Central memory CD4-positive, alpha-beta T cell (primary cell): ENCODE data around the gene RXRB.

ENCODE experiments used
- DNase-seq: peaks from one replicate; pipeline ENCODE4 v3.0.0; 2022

RXRB gene

GRCh38 chr6:33211666-33212422 is 11.4 kb upstream of the RXRB start:
- DNase-seq, result no peak

- DNase-seq, result no peak
These were observed 10.7 kb upstream of the RXRB start for GRCh38 chr6:33211136-33211535.

DNA sequence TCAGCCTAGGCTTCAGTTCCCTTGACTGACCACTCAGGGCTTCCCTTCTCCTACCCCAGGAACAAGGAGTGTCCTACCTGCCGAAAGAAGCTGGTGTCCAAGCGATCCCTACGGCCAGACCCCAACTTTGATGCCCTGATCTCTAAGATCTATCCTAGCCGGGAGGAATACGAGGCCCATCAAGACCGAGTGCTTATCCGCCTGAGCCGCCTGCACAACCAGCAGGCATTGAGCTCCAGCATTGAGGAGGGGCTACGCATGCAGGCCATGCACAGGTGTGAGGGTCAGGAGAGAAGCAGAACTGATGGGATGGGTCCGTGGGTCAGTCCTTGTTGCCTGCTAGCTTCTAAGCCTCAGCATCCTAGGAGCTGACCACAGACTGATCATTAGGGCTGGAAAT is 9.4 kb upstream of the RXRB start:
- no peak for DNase-seq

GRCh38 chr6:33208091-33208967 is 7.9 kb upstream of the RXRB start, which contains the start of gene RING1:
Gene RING1, plus strand, starts transcription at chr6:33208500. Its CDS starts 323 bp downstream, at chr6:33208823.
- DNase-seq, result peak; percentile 84

- no peak for DNase-seq
These were observed 7.2 kb upstream of the RXRB start for GRCh38 chr6:33207552-33208090.

DNA sequence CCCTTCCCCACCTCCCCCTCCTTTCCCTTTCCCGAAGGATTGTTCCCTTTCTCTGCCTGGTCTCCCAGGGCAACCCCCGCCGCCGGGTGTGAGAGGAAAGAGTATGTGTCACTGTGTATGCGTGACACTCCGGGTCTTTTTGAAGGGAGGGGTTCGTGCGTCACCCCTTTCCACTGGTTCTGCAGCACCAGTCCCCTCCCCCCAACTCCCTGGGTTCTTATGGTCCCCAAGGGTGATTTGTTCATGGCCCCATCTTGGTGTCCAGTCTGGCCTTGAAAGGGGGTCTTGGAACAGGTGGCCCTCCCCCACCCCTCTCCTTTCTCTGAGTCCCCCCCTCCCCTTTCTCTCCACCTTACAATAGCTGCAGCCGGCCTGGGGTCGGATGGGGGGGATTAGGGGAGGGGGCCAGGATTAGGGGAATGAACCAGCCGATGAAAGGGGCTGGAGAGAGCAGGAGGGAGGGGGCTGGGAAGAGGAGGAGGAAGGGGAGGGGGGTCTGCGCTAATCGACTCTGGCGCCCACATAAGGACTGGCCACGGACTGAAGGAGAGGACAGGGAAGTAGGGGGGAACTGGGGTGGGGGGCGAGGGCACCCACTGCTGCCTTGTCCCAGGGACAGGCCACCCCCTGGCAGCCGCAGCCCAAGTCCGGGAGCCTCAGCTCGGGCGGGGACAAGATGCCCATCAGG is 6.5 kb upstream of the RXRB start:
- DNase-seq, result no peak

GRCh38 chr6:33206027-33206863 is 5.8 kb upstream of the RXRB start:
- DNase-seq, result no peak

GRCh38 chr6:33205191-33206026 is 4.9 kb upstream of the RXRB start:
- DNase-seq, result no peak

DNA sequence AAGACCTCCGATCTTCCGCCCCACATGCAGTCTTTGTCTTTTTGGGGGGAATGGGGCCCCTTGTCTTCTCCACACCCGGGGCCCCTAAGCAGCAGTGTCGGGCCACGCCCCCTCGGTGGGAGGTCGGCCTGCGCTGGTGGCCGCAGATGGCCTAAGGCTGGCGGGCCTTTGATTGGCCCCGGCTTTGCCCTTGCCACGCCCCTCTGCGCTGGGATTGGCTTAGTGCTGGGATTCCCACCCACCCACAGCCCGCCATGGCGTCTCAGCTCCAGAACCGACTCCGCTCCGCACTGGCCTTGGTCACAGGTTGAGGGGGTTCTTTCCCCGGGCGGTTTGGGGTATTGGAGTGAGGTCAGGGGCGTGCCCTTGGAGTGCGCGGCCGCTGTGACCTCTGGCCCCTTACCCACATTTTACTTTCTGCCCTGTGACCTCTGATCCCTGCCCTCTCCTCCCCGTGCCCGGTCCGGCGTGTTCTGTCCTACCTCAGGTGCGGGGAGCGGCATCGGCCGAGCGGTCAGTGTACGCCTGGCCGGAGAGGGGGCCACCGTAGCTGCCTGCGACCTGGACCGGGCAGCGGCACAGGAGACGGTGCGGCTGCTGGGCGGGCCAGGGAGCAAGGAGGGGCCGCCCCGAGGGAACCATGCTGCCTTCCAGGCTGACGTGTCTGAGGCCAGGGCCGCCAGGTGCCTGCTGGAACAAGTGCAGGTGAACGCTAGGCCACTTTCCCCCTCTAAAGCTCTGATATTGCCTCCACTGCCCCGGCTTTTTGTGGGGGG is 4.1 kb upstream of the RXRB start, which contains the start of gene HSD17B8:
HSD17B8 (plus strand) TSS at position 241 of the 776 bp plus-strand sequence; CDS start at position 255, 14 bp downstream.
- peak; percentile 79 for DNase-seq

- no peak for DNase-seq
These were observed 3.6 kb upstream of the RXRB start for GRCh38 chr6:33204165-33204414.

GRCh38 chr6:33203443-33204164 is 3.1 kb upstream of the RXRB start:
- DNase-seq, result no peak

DNA sequence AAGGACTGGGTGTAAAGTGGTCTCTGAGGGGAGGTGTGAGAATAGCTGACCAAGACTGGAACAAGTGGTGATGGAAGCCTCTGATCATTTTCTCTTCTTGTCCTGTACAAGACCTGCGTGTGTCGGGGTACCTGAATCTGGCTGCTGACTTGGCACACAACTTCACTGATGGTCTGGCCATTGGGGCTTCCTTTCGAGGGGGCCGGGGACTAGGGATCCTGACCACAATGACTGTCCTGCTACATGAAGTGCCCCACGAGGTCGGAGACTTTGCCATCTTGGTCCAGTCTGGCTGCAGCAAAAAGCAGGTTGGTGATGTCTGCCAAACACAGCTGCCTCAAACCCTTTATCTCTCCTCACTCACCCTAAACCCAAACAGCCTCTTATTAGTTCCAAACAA is 2.3 kb upstream of the RXRB start:
- no peak for DNase-seq

- no peak for DNase-seq
These were observed 1.5 kb upstream of the RXRB start for GRCh38 chr6:33201935-33202334.

- no peak for DNase-seq
These were observed 681 bp upstream of the RXRB start for GRCh38 chr6:33201147-33201545.

DNA sequence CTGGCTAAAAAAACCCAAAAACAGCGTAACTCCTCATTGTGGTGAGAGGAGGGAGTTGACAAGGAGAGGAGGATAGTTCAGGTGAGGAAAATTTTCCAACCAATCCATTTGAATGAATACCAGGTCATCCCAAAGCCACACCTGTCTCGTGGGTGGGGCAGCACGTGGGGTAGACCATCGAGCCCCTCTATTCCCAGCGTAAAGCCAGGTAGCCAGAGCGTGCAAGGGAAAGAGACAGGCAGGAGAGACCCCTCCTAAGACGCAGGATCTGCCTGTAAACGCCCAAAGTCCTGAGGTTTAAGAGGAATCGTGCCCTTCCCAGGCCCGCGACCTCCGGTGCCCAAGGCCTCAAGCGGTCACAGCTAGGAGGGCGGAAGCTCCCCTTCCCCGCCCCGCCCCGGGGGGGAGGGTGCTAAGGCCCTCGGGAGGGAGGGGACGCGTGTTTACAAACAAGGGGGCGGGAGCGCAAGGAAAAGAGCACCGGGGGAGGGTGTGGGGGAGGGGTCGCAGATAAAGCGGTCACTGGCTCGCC is 712 bp downstream of the RXRB start:
- DNase-seq, result no peak

DNA sequence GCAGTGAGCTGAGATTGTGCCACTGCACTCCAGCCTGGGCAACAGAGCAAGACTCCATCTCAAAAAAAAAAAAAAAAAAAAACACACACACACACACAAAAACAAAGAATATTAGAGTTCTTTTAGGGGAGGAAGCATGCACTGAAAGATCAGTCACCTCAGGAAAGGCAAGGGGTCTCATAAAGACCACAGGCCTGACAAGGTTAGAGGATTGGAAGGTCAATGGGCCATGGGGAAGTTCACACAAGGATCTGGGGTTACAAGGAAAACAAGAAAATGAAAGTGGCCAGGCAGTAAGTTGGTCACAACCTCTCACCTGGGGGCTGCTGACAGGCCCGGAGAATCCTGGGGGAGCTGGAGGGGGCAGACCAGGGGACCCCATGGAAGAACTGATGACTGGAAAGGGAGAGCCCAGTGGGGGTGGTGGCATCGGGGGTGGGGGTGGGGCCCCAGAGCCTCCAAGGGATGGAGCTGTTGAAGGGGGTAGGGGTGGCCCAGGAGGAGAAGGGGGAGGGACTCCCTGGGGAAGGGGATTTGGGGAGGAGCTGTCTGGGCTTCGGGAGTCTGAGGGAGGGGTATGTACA is 1.5 kb downstream of the RXRB start:
- DNase-seq, result no peak

GRCh38 chr6:33198159-33198852 is 2.2 kb downstream of the RXRB start:
- no peak for DNase-seq

DNA sequence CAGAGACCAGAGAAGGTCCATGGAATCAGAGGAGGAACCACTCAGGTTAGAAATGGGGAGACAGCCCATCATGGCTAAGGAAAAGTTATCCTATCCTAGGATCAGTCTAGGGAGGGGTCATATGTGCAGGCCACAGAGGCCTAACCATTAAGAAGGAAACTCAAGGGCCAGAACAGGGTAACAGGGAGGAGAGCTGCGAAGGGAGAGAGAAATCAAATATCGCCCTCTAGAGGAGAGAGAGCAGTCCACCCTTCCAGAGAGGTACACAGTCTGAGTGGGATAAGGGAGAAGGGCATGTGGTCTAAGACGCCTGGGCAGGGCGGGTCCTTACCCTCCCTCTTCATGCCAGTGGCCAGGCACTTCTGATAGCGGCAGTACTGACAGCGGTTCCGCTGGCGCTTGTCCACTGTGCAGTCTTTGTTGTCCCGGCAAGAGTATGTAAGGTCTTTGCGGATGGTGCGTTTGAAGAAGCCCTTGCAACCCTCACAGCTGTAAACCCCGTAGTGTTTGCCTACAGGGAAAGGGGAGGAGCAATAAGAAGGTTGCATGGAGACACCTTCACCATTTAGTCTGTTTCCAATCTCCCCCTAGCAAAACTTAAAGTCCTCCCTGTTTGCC is 2.9 kb downstream of the RXRB start:
- DNase-seq, result peak; percentile 48
